ENCODE data around the gene STRAP.
"Not testable (repeated sequence)": the region's sequence is repeated elsewhere in the genome, so short reads cannot be mapped to it uniquely, and the experiment has no call there.

STRAP gene

DNA sequence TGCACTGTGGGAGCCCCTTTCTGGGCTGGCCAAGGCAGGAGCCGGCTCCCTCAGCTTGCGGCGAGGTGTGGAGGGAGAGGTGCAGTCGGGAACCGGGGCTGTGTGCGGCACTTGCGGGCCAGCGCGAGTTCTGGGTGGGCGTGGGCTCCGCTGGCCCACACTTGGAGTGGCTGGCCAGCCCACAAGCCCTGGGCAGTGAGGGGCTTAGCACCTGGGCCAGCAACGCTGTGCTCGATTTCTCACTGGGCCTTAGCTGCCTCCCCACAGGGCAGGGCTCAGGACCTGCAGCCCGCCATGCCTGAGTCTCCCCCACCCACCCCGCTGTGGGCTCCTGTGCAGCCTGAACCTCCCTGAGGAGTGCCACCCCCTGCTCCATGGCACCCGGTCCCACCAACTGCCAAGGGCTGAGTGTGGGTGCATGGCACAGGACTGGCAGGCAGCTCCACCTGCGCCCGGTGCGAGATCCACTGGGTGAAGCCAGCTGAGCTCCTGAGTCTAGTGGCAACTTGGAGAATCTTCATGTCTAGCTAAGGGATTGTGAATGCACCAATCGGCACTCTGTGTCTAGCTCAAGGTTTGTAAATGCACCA is 7.5 kb upstream of the STRAP start:
- not testable (repeated sequence) for DNase-seq

DNA sequence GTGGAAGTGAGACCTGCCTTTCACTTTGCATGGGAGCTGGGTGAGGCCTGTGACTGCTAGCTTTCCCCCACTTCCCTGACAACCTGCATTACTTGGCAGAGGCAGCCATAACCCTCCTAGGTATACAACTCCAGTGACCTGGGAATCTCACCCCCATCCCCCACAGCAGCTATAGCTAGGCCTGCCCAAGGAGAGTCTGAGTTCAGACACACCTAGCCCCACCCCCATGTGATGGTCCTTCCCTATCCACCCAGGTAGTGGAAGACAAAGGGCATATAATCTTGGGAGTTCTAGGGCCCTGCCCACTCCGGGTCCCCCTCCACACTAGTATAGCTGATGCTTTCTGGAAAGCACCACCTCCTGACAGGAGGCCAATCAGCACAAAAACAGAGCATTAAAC is 6.3 kb upstream of the STRAP start:
- DNase-seq: no peak

DNA sequence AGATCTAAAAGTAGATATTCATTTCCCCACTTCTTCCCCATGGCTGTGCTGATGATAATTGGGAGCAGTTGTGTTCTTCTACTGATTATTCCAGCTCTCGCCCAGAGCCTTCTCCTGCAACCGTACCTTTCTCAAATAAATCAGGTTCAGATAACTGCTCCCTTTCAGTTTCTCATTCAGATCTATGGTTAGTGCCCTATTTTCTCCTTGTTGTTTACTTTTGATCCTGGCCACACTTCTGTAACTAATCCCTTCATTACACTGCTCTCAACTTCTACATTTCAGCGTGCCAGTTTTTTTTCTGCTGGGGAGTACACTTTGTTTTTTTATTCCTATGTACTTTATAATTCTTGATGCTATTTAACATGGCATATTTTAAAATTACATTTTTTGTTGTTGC is 2.8 kb upstream of the STRAP start:
- no peak for DNase-seq

DNA sequence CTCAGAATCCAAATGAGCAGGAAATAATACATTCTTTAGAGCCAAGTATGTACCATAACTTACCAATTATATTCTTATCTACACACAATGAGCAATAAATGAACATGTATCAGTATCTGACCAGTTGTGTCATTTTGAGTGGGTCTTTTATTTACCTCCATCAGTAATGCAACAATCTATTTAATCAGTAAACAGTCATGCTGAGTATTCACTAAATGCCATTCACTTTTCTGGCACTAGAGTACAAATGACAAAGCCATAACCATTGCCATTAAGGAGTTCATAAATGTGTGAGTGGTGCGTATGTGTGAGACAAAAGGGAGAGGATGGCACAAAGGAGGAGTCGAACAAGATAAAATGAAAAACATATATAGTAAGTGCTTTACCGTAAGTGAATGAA is 1.5 kb upstream of the STRAP start:
- DNase-seq: no peak

DNA sequence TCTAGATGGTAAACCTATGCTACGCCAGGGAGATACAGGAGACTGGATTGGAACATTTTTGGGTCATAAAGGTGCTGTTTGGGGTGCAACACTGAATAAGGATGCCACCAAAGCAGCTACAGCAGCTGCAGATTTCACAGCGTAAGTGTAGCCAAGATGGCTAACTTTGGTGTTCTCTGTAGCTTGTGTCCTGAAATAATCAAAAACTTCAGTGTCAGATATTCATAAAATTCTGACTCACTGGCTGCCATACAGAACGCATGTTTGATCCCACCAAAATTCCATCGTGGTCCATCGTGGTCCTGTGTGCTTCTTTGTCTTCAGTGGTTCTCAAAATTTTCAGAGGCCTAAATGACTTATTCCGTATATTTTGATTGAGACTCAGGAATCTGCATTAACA is 1.3 kb downstream of the STRAP start:
- DNase-seq: no peak

DNA sequence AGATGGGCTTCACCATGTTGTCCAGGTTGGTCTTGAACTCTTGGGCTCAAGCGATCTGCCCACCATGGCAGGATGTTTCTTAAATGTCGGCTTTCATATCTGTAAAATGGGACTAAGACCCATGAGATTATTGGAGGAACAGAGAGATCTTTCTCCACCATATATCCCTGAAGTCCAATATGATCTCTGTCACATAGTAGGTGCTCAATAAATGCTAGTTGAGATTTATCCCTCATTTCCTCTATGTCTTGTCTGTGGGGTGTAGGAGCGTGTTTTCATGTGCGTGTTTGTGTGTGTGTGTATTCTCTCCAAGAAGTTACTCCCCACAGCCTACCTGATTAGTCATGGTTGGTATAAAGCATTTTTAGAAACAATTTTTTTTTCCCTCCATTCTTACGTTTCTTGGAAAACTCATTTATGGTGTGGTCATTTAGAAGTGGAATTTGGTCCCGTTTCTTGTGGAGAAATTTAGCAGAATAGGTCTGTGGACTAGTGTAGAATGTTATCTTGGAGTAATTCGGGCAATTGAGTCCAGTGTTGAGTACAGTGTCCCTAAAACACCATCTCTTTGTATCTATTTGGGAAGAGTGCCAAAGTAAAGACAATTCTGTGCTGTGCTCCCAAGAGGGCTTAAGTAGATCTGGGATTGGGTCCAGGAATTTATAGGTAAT is 4.3 kb downstream of the STRAP start:
- no peak for DNase-seq

DNA sequence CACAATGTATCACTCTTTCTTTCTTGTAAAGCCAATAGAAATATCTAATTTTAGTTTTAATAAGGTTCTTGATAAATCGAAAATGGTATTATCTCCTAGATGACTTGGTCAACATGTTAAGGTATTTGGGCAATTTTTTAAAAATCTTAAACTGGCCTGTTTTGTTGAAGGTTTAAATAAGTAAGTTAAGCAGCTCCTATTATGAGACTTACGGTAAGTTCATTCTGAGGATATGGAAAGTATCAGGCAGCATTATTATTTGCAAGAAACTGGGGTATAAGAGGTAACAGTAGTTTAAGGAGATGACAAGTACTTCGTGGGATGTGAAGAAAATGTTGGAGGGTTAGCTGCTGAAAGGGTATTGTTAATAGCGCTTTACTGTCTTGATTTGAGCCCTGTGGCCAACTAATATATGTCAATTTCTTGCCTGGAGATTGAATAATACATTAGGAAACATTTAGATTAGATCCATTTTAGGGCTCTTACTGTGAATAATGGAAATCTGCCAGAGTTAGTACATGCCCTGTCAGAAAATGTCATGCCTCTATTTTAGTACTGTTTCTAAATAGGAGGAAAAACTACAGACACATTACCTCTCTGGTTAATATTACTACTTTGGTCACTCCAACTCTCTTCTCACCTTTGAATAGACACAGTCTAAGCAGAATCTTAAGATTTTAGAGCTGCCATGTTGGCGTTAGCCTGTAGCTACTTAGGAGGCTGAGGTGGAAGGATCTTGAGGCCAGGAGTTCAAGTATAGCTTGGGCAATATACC is 5.0 kb downstream of the STRAP start:
- no peak for DNase-seq

DNA sequence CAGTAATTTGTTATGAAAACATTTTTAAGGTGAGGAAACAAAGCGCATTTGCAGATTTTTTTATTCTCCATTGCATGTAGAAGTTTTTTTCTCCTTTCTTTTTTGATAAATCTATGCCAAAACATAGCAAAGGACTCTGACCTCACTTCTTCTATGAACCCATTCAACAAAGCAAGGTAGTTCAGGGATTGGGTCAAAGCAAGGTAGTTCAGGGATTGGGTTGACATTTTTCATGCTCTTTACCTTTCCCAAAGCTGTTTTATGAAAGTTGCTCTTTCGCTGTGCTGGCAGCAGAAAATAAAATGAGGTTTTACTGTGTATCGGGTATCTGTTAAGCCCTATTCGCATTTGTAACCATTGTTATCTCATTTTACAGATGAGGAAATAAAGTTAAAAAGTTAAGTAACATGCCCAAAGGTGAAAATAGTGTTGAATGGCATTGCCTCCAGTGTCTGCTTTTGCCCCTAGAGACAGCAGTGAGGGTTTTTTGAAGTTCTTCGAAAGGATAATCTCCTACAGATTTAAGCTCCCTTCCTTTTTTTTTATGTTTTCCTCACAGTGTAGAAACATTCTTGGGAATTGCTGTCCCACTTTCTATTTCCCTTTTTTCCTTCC is 10.6 kb downstream of the STRAP start:
- DNase-seq: no peak

DNA sequence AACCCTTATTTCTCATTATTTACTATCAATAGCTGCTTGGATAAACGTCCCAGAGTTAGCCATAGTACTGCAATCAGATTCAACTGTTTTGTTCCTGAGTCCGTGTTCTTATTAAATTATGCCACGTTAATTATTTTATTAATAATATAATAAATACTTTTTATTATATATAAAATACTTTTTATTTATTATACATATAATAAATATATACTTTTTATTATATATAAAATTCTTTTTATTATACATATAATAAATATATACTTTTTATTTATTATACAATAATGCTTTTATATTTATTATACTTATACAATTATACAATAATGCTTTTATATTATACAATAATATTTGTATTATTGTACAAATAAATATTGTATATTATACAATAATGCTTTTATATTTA is 11.1 kb downstream of the STRAP start:
- no peak for DNase-seq

DNA sequence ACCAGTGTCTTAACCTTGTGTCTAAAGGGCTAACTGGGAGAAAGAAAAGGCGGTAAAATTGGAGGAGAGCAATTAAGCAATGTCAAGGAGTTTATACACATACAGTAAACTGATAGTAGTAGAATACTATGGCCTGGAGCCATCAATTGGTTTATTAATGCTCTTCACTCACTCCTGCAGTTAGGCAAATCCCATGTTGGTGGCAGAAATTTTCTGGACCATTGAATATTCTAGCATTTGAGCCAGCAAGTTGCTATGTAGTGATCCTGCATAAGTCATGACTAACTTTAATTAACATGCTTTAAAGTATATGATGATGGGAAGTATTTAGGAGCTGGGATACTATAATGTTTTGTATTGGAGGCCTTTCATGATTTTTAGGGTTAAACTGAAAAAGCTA is 14.7 kb downstream of the STRAP start:
- no peak for DNase-seq

DNA sequence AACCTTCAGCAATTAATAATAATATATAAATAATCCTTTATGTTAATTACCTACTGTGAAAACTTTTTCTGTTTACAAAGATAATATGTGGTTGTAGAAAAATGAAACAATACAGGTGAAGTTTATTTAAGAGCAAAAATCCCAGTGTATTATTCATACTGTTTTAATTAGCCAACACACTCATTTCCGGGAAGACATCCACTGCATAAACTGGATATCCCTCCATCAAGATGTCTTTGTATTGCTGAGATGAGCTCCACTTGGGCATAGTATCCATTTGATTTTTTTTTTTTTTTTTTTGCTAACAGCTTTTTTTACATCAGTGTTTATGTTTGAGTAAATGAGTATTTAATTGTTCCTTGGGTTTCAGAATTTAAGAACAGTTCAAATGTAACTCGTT is 15.2 kb downstream of the STRAP start:
- no peak for DNase-seq

DNA sequence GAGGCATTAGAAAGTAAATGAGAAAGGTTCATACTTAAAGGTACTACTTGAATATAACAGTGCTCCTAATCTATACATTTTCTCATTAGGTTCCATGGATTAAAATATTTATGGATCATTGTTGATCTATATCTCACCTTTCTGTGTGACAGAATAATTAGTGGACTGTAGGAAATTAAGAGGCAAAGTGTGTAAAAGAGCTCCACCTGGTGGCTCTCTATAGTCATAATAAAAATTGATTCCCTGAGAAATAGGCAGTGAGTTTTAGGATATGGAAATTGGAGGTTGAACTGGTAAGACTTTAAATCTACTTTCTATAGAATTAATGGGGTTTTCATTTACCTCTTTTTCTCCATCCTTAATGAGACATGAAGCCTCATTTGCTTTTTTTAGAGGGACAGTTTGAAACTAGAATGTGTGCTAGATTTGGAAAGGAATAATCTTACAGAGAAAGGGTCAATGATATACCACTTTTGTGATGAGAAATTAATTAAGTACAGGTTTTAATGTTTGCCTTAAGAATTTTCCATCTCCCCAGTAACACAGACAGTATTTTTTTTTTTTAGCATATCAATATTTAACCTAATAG is 17.2 kb downstream of the STRAP start:
- DNase-seq: no peak

DNA sequence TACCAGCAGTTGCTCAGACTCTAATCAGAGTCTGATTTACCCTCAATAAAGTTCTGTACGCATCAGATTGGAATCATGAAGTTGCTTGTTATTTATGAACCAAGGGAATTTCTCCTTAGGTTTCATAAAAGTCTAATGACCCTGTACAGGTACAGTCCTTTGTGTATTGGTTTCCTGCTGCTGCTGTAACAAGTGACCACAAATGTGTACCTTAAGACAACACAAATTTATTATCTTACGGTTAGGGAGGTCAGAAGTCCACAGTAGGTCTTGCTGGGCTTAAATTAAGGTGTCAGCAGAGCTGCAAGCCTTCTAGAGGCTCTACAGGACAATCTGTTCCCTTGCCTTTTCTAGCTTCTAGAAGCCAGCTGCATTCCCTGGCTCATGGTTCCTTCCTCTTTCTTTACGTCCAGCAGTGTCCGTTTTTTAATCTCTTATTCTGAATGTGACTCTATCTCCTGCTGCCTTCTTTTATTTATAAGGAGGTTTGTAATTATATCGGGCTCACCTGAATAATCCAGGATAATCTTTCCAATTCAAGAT is 22.3 kb downstream of the STRAP start:
- DNase-seq: no peak

DNA sequence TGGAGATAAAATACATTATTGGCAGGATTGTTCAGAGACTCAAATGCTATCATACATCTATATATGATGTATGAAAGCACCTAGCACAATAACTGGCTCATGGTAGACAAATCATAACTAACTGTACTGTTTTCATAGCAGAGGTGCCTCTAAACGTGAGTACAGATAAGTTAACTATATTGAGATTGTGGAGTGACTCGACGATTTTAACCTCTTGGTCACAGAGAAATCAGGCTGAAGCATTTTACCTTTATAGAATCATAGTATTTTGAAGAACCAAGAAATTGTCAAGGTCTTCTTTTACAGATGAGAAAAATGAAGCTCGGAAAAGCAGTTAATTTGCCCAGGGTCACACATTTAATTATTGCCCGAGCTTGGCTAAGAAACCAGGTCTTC is 28.3 kb downstream of the STRAP start:
- no peak for DNase-seq

DNA sequence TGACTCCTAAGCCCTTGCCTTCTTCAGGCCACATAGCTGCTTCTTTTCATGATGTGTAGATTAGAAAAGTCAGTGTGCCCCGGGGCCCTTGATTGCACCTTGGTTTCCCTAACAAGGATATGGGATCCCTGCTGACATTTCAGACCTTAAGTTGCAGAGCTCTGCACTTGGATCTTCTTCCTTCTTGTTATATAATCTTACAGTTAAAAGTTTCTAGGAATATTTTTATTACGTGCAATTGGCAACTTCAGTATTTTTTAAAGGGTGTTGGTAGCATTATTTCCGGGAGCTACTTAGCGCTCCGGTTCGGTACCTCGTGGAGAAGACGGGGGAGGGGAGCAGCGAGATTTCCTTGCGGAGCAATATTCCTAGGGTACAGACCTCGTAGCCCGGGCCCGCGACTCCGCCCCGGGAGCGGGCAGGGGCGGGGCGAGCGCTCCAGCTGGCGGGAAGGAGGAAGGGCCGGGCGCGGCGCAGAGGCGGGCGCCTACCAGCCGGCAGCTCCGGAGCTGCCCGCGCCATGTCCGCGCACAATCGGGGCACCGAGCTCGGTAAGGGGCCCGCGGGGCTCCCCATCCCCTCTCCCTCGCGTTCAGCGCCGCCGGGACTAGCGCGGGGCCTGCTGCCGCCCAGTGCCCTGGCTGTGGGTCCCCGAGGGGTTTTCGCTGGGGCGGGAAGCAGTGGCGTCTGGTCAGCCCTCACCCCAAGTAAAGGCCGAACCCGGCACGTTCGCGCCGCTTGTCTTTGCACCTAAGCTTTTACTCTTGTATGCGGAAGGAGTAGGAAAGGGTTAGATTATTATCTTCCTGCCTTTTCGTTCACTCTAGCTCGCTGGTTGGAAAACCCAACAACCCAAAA is 28.9 kb downstream of the STRAP start, which contains the start of gene DERA:
TSS of gene DERA (plus strand) at position 469 of the 858 bp plus-strand sequence. CDS start at position 521, 52 bp downstream.
- DNase-seq: peak; percentile 85

DNA sequence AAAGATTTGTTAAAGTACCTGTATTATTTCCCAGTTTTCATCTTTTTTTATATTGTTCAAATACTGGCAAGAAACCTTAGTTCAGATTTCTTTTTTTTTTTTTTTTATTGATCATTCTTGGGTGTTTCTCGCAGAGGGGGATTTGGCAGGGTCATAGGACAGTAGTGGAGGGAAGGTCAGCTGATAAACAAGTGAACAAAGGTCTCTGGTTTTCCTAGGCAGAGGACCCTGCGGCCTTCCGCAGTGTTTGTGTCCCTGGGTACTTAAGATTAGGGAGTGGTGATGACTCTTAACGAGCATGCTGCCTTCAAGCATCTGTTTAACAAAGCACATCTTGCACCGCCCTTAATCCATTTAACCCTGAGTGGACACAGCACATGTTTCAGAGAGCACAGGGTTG is 29.7 kb downstream of the STRAP start:
- DNase-seq: not testable (repeated sequence)

DNA sequence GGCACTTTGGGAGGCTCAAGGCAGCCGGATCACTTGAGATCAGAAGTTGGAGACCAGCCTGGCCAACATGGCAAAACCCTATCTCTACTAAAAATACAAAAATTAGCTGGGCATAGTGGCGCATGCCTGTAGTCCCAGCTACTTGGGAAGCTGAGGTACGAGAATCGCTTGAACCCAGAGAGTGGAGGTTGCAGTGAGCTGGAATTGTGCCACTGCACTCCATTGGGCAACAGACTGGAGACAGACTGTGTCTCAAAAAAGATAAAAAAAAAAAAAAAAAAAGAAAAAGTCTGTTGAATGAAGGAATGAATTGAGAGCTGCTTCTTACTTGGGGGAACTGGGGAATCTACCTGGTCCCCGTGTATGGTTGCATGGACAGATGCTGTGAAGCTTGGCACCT is 31.9 kb downstream of the STRAP start:
- DNase-seq: not testable (repeated sequence)

DNA sequence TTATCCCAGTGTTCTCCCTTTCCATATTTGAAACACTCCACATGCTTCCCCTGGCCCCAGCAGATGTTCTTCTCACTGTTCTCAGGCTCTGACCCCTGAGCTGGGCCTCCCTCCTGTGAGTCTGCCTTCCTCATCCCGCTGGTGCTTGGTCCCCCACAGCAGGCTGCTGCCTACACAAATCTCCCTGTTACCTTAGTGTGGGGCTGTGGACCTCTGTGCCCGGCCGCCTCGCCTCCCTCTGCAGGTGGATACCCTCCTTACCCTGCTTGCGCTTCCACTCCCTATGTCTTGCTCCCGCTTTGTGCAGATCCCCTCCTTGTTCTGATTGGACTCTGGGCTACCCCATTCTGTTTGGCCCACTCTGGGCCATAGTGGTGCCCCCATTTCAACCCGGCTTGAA is 35.9 kb downstream of the STRAP start:
- DNase-seq: no peak

DNA sequence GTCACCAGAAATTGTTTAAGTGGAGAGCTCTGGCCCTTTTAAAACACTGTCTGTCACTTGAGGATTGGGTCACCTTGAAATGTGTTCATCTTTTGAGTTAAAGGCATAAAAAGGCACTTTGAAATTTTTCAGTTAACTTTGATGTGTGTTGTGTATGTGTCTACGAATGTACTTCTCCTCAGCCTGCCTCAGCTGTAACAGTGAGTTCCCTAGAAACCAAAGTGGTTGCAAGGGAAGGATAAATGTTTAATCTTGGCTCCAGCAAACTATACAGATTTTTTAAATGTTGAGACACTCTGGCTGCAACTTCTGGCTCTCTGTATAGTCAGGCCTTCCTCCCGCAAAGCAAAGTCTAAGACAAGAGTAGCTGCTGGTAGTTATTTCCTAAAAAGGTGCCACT is 37.2 kb downstream of the STRAP start:
- no peak for DNase-seq

DNA sequence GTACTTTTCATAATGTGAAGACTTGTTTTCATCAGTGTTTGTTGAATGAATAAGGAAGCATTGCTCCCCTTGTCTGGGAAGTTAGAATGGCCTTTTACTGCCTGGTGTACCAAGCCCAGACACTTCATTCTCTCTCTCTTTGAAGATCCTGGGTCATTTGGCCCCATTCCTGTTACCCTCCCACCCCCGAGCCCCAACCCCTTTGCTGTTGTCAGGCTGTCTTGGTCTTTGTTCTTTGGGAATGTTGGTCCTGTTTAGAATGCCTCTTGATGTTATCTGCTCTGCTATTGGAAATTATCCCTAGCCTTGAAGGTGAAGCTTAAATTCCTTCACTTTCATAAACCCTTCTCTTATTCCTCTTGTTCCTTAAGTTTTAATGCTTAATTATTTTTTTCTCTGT is 42.8 kb downstream of the STRAP start:
- no peak for DNase-seq

DNA sequence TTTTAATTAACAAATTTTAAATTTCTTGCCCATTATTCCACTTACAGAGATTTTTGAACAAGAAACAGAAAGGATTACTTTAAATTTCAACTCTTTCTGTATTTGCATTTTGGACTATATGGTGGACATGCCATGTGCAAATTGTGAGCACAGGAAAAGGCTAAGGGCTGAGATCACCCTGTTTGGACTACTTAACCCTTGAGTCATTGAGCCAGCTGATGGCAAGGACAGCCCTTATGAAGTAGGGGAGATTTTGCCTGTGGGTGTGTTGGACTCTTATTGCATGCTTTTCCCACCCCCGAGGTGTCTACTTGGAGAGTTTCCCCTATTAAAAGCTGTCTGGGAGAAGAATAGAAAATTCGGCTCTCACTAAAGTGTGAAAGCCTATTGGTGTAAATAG is 46.2 kb downstream of the STRAP start:
- no peak for DNase-seq
